Epithelial cell of prostate (primary cell): ENCODE results near the gene CD8B.
"Not testable (repeated sequence)": the region's sequence is repeated elsewhere in the genome, so short reads cannot be mapped to it uniquely, and the experiment has no call there.

Source experiments
- DNase-seq: peaks from one replicate; pipeline ENCODE4 v3.0.0-alpha.2; 2011; ENCODE audit warnings: low read depth, low spot score
- H3K27ac ChIP-seq: fragments of 450-650 bp; 2 replicates; pipeline ENCODE4 v1.5.1; 2017; ENCODE audit warnings: mild to moderate bottlenecking

Gene CD8B

DNA sequence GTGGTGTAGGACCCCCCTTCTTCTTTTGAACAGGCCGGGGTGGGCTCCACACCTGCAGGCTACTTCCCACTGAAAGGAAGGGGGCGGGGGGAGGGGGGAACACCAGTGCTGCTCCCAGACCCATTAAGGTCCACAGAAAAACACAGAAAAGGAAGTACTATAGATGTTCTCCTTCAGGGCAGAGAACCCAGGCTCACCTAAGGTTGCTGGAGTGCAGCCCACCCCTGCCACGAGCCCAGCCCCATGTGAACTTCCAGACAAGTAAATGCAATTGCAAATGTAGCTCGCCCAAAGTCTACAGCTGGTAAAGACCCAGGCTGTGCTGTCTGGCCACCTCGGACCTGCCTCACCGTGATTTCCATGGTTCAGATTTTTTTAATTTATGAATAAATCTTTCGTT is 24.0 kb downstream of the CD8B start:
- not testable (repeated sequence) for H3K27ac ChIP-seq, DNase-seq

DNA sequence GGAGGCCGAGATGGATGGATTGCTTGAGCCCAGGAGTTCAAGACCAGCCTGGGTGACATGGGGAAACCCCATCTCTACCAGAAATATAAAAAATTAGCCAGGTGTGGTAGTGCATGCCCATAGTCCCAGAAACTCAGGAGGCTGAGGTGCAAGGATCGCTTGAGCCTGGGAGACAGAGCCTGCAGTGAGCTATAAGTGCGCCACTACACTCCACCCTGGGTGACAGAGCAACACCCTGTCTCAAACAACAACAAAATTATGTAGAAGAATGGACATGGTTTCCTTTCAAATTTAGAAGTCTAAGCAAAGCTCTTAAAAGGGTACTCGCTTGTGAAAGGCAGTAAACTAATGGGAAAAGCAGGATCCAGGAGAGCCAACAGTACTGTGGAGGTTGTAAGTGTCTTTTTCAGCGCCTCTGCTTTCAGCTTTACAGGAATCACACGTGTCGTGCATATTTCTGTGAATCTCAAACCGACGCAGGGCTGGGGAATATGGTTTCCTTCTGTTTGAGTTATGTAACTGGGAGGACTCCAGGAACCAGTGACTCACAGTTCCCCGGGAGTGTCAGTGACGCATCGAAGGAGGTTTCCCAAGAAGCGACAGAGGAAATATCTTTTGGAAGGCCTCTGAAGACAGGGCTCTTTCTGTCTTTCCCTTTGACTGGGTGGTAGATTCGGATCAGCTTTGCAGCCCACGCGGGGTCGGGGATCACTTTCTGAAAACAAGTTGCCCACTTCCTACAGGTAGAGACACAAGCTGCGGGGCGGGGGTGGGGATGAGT is 24.6 kb downstream of the CD8B start:
- H3K27ac ChIP-seq = peak overlapping the region; percentile 38
- DNase-seq = peak; percentile 41

DNA sequence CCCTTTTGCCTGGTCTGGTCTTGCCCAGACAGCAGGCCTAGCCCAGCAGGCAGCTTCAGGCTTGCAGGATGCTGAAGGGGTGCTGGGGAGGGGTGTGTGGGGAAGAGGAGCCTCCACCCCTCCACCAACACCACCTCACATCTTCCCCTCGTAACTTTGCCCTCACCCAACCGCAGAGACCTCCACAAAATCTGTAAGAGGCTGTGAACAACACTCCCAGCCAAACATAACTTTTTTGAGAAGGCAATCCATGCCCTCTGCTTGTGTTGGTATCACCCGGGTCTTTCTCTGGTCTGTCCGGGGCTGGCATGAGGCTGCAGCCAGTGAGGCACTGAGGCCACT is 26.2 kb downstream of the CD8B start:
- H3K27ac ChIP-seq, DNase-seq: not testable (repeated sequence)

DNA sequence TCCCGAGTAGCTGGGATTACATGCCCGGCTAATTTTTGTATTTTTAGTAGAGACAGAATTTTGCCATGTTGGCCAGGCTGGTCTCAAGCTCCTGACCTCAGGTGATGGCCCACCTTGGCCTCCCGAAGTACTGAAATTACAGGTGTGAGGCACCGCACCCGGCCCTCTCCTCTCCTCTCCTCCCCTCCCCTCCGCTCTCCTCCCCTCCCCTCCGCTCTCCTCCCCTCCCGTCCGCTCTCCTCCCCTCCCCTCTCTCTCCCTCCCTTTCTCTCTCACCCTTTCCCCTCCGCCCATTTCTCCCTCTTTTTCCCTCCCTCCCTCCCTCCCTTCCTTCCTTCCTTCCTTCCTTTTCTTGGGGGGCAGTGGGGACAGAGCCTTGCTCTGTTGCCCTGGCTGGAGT is 28.4 kb downstream of the CD8B start:
- no peak for DNase-seq
- H3K27ac ChIP-seq = no peak overlapping the region

DNA sequence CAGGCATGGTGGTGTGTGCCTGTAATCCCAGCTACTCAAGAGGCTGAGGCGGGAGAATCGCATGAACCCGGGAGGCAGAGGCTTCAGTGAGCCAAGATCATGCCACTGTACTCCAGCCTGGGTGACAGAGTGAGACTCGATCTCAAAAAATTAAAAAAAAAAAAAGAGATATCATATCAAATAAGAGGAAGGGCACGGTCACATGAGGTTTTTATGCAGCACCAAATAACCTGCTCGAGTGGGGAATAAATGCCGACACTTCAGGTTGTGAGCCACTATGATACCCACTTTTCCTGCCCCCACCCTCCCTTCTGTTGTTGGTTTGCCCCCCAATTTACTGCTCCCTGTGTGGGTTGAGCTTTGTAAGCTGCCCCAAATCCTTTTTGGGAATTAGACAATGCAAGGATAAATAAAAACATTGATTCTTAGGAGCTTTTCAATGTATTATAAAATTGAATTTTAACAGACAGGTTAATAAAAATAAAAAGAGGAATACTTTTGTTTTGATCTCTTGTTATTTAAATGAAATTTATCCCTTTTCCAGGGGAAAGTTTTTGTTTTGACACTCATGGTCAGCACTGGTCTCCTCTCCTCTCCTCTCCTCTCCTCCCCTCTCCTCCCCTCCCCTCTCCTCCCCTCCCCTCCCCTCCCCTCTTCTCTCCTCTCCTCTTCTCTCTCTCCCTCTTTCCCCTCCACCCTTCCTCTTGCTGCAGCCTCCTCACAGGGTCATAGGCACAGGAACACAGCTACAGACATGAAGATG is 29.2 kb downstream of the CD8B start:
- DNase-seq = no peak
- no peak overlapping the region for H3K27ac ChIP-seq

DNA sequence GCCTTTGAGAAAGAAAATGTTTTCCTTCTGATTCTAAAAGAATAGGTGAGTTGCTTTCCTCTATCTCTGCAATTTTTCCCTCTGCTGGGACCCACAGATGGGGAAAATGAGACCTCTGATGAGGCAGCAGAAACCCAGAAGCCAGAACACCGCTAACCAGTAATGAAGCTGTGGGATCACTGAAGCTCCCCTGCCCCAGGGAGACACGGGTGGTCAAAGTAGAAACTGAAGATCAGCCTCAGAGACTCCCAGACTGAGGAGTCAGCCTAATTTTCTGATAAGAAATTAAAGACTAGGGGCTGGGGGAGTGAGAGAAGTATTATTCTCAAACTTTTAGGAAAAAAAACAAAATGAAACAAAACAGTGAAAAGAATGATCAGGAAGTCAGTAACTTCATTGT is 30.1 kb downstream of the CD8B start:
- no peak overlapping the region for H3K27ac ChIP-seq
- no peak for DNase-seq

DNA sequence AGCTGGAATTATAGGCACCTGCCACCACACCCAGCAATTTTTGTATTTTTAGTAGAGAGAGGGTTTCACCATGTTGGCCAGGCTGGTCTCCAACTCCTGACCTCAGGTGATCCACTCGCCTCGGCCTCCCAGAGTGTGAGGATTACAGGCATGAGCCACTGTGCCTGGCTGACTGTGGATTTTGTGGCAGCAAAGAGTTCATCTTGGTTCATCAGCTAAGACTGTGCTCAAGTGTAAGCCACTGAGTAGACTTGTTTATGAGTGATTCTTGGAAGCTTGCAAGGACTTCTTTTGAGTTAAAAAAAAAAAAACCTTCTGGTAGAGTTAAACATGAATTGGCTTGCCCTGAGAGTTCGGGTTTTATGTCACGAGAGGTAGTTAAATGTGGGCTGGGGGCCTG is 34.7 kb downstream of the CD8B start:
- H3K27ac ChIP-seq = no peak overlapping the region
- DNase-seq = no peak

DNA sequence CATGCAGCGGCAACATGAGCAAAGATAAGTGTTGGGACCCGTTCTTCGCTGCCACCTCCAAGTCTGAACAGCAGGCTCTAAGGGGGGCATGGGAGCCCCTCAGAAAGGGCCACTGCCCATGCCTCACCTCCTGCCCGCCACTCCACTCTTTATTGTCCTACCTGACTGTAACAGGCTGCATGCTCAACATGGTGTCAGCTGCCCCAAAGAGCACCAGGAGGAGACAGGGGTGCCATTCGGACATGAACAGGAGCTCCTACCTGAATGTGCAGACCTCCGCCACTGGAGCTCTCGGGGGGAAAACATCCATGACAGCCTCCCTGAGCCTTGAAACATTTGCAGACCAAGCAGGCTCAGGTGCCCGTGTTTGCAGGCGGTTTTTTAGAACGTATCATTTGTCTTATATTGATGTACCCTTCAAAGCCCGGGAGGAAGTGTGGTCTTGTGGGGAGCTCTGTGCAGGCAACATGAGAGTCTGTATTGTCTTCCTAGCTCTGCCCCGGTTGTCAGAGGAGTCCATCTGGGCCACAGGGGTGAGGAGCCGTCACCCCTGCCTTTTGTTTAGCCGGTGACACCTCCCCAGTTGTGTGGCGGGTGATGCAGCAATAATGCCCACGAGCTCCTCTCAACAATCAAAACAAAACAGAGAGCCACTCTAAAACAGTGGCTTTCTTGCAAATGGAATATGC is 35.8 kb downstream of the CD8B start:
- H3K27ac ChIP-seq = no peak overlapping the region
- DNase-seq = no peak

DNA sequence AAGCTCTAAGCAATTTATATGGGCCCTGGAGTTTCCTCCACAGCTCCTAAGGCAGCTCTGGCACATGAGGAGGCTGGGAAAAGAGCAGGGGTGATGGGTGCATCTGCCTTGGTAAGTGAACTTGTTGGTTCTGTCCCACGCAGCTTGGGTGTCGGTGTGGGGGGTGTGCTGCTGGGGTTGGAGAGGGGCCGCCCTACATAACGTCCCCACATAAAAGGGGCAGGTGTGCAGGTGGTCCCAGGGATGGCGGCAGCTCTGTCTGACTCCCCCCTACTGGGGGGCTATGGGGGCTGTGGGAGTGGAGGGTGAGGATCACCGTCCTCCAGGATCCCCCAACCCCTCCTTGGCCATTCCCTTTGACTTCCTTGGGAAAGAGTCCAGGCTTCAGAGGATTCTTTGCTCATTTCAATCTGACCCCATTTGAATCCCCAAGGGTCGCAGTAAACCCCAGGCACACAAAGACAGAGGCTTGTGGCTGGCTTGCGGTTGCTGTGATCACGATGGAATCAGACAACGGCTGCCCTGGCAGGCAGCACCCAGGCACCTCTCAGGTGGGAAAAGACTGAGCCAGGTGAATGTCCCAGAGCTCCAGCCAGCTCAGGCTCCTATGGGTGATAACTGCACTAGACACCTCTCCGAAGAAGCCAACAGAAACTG is 36.5 kb downstream of the CD8B start:
- H3K27ac ChIP-seq = no peak overlapping the region
- DNase-seq = no peak

DNA sequence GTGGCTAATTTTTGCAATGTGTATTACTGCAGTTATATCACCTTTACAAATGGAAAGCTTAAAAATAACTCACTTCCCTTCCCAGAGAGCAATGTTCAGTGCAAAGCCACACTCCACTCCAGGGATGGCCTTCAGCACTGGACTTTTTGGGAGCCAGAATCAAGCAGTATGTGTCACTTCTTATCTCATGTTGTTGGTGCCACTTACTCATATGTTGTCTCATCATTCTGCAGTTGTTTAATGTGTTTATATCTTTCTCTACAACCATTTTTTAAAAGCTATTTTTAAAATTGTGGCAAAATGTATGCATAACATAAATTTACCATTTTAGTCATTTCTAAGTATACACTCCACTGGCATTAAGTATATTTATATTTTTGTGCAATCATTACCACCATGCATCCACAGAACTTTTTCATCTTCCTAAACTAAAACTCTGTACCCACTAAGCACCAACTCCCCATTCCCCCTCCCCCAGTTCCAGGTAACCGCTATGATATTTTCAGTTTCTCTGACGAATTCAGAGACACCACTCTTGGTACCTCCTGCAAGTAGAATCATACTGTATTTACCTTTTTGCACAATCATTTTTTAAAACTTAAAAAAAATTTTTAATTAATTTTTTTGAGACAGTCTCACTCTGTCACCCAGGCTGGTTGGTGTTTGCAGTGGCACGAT is 38.9 kb downstream of the CD8B start:
- DNase-seq = no peak
- H3K27ac ChIP-seq = no peak overlapping the region

DNA sequence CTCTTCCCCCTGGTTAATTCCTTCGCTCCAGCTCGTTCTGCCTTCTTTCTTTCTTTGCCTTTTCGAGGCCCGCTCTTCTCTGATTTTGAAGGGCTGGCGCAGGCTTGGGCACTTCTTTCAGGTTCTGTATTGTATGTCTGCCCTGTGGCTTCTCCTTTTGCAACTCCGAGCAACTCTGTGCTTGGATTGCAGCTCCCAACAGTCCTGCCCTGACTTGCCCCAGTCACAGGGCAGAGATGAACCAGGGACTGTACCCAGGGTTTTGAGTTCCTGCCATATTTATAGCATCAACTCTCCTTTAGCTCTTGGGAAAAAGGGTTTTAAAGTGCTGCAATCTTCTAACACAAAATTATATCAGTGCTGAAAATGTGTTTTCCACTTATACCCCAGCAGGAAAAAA is 39.8 kb downstream of the CD8B start:
- peak overlapping the region; percentile 63 for H3K27ac ChIP-seq
- no peak for DNase-seq

DNA sequence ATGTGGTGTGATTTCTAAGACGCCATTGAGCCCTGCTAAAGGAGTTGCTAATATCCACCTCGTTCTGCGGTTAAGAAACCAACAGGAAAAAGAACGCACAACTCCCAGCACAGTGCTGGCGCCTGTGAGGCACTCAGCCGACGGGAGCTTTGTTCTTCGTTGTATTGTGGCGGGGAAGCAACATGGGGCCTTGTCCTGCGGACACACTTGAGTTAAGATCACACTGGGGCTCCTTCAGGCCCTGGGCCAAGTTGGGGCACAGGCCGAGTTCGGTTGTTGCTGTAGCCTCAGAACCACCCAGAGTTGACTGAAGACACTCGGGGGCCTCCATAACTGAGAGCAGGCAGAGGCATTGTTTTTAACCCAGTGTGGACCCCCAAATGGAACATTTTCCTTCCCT is 40.4 kb downstream of the CD8B start:
- peak overlapping the region; percentile 63 for H3K27ac ChIP-seq
- DNase-seq = no peak

DNA sequence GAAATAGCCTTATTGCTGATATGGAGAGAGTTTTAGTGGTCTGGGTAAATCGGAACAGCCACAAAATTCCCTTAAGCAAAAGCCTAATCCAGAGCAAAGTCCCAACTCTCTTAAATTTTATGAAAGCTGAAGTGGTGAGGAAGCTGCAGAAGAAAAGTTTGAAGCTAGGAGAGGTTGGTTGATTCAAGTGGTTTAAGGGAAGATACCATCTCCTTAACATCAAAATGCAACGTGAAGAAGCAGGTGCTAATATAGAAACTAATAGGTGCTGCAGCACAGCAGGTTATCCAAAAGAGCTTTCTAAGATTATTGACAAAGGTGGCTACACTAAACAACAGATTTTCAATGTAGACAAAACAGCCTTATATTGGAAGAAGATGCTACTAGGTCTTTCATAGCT is 42.7 kb downstream of the CD8B start:
- DNase-seq = no peak
- H3K27ac ChIP-seq = no peak overlapping the region

DNA sequence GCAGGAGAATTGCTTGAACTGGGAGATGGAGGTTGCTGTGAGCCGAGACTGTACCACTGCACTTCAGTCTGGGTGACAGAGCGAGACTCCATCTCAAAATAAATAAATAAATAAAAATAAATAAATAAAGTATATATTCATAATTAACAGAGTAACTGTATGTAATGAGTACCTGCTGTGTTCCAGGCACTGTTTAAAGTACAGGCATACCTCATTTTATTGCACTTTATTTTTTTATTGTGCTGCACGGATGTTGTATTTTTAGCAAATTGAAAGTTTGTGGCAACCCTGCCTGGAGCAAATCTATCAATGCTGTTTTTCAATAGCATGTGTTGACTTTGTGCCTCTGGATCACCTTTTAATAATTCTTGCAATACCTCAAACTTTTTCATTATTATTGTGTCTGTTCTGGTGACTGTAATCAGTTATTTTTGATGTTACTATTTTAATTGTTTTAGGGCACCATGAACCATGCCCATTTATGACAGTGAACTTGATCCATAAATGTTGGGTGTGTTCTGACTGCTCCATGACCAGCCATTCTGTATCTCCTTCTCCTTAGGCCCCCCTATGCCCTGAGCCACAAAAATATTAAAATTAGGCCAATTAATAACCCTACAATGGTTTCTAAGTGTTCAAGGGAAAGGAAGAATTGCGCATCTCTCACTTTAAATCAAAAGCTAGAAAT is 43.4 kb downstream of the CD8B start:
- DNase-seq = no peak
- H3K27ac ChIP-seq = no peak overlapping the region

DNA sequence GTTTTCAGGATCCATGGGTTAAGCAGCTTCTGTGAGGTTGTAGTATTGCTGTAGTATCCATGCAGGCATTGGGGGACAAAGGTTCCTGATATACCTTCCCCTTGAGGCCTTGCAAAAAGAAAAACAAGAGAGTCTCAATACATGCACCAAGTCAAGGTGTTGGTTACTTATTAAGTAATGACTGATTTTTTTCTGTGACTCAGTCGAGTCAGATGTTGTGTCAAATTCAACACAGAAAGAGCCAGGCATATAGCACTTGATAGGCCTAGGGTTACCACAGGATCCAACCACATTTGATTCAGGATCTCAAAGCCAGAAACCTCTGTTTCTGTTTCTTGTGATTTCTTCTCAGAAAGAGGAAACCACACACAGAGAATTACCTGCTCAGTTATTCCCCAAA is 46.1 kb downstream of the CD8B start:
- H3K27ac ChIP-seq = no peak overlapping the region
- DNase-seq = no peak

DNA sequence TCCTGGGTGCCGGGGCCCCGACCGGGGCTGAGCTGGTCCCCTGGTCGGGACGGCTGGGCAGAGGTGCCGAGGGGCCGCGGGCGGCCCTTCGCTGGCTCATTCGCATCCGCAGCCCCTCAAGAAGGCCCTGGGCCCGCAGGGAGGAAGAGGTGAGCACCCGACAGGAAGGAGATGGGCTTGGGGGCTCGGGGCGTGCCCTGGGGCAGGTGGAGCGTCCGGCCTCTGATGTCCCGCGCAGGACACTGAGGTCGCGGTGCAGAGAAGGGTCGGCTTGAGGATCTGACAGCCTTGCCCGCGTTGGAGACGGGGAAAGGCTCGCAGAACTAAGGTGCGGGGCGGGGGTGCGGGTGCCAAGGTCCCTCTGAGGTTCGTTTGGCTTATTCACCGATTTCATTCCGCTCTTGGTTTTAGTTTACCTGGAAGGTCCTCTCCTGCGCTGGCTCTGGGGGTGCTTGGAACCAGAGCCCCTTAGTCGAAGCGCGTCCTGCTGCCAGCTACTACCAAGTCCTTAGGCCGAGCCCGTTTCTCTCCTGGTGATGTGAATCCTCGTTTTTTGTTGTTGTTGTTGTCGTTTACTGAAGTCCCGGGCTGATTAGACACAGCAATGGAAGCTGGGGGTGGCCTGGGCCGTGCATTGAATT is 52.1 kb downstream of the CD8B start:
- DNase-seq = no peak
- no peak overlapping the region for H3K27ac ChIP-seq

DNA sequence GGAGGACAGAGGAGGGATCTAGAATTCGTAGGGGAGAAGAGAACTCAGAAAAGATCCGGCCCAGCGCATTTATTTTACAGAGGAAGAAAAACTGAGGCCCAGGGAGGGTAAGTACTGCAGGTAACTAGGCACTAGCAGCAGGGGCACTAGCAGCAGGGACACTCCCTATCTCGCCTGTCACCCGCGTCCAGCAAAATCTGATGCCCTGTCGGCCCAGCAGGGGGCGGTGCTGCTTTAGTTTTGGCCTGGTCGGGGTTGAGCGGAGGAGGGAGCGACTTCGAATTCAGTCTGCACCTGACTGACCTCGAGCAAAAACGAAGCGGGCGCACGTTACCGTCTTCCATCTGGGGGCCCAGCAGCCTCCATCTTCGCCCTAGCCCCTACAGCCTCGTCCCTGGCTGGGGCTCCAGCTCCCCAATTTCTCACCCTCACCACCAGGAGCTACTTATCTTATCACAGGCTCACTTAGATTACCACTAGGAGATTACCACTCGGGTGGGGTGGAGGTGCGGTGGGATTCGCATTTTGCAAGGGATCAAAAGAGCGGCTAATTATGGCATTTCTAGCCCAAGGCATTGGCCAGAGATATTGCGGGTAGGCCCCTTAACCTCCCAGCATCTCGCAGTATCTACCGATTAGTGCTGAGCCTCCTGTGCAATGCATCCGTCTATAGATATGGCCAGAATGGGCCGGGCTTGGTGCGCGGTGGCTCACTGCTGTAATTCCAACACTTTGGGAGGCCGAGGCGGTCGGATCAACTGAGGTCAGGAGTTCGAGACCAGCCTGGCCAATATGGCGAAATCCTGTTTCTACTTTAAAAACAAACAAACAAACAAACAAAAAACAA is 53.1 kb downstream of the CD8B start:
- peak overlapping the region; percentile 38 for H3K27ac ChIP-seq
- peak; percentile 45 for DNase-seq
